SK-N-SH treated with all-trans-retinoic acid at 6 μM for 48 hours (cell line): ENCODE measurements around the gene IRF5.

Source experiments
- ATAC-seq: fragments of 200-7000 bp; cut with Tn5 transposase; 3 replicates; pipeline ENCODE4 v1.9.1; 2020; ENCODE audit warnings: mild to moderate bottlenecking, moderate library complexity
- ARNTL ChIP-seq: fragments of 450-650 bp; formaldehyde crosslinking; IDR thresholded peaks from 2 replicates; pipeline ENCODE4 v1.5.0; 2020; ENCODE audit warnings: low read depth, mild to moderate bottlenecking, moderate library complexity, borderline replicate concordance
- CSDC2 ChIP-seq: fragments of 250-450 bp; sonication (Bioruptor Pico); IDR thresholded peaks from 2 replicates; pipeline ENCODE4 v1.5.0; 2020; ENCODE audit warnings: mild to moderate bottlenecking, moderate library complexity
- GLIS3 ChIP-seq: fragments of 250-450 bp; sonication (Bioruptor Pico); IDR thresholded peaks from 2 replicates; pipeline ENCODE4 v1.5.0; 2020; ENCODE audit warnings: mild to moderate bottlenecking, moderate library complexity
- ISL1 ChIP-seq: fragments of 250-450 bp; sonication (Bioruptor Pico); IDR thresholded peaks from 2 replicates; pipeline ENCODE4 v2.1.2; 2022; ENCODE audit warnings: mild to moderate bottlenecking, moderate library complexity
- OSR1 ChIP-seq: fragments of 250-450 bp; sonication (Bioruptor Pico); IDR thresholded peaks from 2 replicates; pipeline ENCODE4 v1.8.0; 2022; ENCODE audit warnings: moderate library complexity, mild to moderate bottlenecking, inconsistent platforms
- PPARA ChIP-seq: fragments of 250-450 bp; sonication (Bioruptor Pico); IDR thresholded peaks from 2 replicates; pipeline ENCODE4 v1.5.0; 2020; ENCODE audit warnings: mild to moderate bottlenecking, borderline replicate concordance
- SNAI2 ChIP-seq: fragments of 250-450 bp; sonication (Bioruptor Pico); IDR thresholded peaks from 2 replicates; pipeline ENCODE4 v1.5.0; 2020; ENCODE audit warnings: mild to moderate bottlenecking, moderate library complexity
- TOX ChIP-seq: fragments of 250-450 bp; sonication (Bioruptor Pico); IDR thresholded peaks from 2 replicates; pipeline ENCODE4 v1.8.0; 2021; ENCODE audit warnings: mild to moderate bottlenecking, moderate library complexity, borderline replicate concordance
- ZC3H10 ChIP-seq: fragments of 250-450 bp; sonication (Bioruptor Pico); IDR thresholded peaks from 2 replicates; pipeline ENCODE4 v1.5.1; 2021; ENCODE audit warnings: mild to moderate bottlenecking, moderate library complexity
- ZFP30 ChIP-seq: fragments of 450-650 bp; formaldehyde crosslinking; IDR thresholded peaks from 2 replicates; pipeline ENCODE4 v1.5.0; 2022; ENCODE audit warnings: mild to moderate bottlenecking, moderate library complexity
- ZNF565 ChIP-seq: fragments of 450-650 bp; formaldehyde crosslinking; conservative IDR thresholded peaks from 2 replicates; pipeline ENCODE4 v1.5.0; 2020; ENCODE audit warnings: low read depth, mild to moderate bottlenecking, moderate library complexity
- ZNF8 ChIP-seq: fragments of 450-650 bp; formaldehyde crosslinking; IDR thresholded peaks from 2 replicates; pipeline ENCODE4 v1.5.0; 2020; ENCODE audit warnings: mild to moderate bottlenecking, moderate library complexity
- TF ChIP-seq, protein P1 (sequence below): fragments of 250-450 bp; sonication (Bioruptor Pico); IDR thresholded peaks from 2 replicates; pipeline ENCODE4 v1.5.1; 2020; ENCODE audit warnings: low read depth, mild to moderate bottlenecking, moderate library complexity
- TF ChIP-seq, protein P2 (sequence below): fragments of 250-450 bp; sonication (Bioruptor Pico); IDR thresholded peaks from 2 replicates; pipeline ENCODE4 v1.8.0; 2021; ENCODE audit warnings: low read depth, mild to moderate bottlenecking, moderate library complexity, borderline replicate concordance
- TF ChIP-seq, protein P3 (sequence below): fragments of 250-450 bp; sonication (Bioruptor Pico); IDR thresholded peaks from 2 replicates; pipeline ENCODE4 v1.5.1; 2021; ENCODE audit warnings: mild to moderate bottlenecking, moderate library complexity
- TF ChIP-seq, protein P4 (sequence below): fragments of 250-450 bp; sonication (Bioruptor Pico); IDR thresholded peaks from 2 replicates; pipeline ENCODE4 v1.8.0; 2020; ENCODE audit warnings: mild to moderate bottlenecking, moderate library complexity, borderline replicate concordance

Gene IRF5

DNA sequence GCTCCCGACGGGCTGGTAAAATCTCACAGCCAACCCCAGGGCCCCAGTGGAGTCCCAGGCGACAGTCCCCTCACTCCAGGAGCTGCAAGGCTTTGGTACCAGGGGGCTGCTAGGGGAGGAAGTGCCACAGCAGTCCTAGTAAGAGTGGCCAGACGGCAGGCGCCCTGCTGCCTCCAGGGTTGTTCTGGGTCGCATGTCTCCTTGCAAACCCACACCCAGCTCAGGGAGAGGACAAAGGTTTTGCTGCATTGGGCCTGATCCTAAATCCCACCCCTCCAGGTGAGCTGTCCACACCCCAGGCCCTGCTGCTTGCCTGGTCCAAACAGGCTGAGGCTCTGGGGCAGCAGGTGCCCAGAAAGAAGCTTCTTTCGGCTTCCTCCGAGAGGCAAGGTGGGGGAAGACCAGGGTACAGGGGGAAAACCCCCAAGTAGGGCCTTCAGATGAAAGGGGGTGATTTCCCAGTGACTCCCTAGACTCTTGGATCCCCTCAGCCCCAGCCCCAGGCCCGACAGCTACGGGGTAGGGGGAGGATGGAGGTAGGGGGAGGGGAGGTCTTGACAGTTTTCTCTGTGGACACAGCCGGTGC, 23.1 kb upstream of the IRF5 start (continued):
- TF ChIP-seq, protein P1, sequence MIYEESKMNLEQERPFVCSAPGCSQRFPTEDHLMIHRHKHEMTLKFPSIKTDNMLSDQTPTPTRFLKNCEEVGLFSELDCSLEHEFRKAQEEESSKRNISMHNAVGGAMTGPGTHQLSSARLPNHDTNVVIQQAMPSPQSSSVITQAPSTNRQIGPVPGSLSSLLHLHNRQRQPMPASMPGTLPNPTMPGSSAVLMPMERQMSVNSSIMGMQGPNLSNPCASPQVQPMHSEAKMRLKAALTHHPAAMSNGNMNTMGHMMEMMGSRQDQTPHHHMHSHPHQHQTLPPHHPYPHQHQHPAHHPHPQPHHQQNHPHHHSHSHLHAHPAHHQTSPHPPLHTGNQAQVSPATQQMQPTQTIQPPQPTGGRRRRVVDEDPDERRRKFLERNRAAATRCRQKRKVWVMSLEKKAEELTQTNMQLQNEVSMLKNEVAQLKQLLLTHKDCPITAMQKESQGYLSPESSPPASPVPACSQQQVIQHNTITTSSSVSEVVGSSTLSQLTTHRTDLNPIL (CRISPR knock-in tag) = no peak
- TF ChIP-seq, all 23 proteins: peak for 0

DNA sequence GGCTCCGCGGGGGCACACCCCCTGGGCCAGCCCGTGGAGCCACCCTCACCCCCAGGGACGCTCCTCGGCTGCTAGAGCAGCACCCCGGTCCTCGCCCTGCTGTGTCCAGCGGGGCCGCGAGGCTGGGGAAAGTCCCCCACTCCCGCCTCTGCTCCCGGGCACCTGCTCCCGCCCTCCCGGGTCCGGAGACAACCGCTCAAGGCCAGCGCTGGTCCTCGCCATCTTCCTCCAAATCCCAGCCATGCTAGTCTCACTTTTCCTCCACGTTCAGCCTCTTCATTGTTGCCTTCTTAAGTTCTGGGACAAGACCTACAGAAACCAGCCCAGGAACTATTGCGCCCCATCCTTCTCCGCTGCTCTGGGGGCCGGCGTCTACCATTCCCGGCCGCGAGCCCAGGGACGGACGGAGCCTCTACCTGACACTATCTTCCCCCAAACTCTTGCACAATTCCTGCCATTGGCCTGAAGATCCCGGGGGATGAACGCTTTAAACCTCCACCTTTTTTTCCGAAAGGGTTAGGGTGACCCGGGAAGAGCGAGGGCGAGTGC, 22.4 kb upstream of the IRF5 start:
- TF ChIP-seq GLIS3 (CRISPR knock-in tag) (no peak), ZC3H10 (CRISPR knock-in tag) (no peak)
- no peak for ATAC-seq

DNA sequence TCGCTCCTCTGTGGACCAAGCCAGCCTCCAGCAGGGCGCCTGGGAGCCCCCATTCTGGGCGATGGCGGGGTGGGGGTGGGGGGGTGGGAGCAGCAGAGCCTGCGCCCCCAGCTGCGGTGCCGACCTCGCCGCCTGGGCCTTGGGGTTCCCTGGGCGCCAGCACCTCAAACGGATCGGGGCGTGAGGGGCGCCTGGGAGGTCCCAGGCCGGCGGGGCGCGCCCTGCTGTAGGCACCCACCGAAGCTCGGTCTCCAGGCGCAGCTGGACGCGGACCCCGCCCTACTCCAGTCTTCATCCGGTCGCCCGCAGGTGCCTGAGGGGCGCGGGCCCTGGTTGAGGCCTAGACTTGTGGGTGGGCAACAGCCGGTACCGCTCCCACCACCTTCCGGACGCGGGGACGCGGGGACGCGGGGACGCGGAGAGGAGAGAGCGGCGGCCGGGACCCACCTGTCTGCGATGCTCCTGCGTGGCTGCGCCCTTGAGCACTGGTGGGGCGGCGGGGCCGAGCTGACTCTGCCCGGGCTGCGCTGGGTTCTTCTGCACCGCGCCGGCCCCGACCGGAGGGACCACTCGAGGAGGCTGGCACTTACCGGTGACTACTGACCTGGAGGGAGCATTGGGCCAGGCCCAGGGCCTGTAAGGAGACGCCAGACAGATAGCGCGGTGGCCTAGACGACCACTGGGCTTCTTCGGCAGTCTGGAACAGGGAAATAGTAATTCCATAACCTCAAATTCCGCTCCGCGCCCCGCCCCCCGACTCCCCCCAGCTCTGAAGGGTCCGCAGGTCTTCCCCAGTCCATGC, 21.7 kb upstream of the IRF5 start:
- TF ChIP-seq OSR1 (CRISPR knock-in tag) = no peak
- no peak for TF ChIP-seq CSDC2 (CRISPR knock-in tag)
- TF ChIP-seq TOX = no peak
- TF ChIP-seq, protein P2, sequence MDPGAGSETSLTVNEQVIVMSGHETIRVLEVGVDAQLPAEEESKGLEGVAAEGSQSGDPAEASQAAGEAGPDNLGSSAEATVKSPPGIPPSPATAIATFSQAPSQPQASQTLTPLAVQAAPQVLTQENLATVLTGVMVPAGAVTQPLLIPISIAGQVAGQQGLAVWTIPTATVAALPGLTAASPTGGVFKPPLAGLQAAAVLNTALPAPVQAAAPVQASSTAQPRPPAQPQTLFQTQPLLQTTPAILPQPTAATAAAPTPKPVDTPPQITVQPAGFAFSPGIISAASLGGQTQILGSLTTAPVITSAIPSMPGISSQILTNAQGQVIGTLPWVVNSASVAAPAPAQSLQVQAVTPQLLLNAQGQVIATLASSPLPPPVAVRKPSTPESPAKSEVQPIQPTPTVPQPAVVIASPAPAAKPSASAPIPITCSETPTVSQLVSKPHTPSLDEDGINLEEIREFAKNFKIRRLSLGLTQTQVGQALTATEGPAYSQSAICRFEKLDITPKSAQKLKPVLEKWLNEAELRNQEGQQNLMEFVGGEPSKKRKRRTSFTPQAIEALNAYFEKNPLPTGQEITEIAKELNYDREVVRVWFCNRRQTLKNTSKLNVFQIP (CRISPR knock-in tag) = no peak
- ATAC-seq = no peak

DNA sequence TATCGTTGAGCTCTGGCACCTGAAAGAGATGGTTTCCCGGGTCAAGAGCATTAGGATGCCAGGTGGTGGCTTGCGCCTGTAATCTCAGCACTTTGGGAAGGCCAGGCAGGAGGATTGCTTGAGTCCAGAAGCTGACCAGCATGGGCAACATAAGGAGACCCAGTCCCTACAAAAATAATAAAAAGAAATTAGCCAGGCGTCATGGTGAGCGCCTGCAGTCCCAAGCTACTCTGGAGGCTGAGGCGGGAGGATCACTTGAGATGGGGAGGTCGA, 21.1 kb upstream of the IRF5 start:
- no peak for ATAC-seq
- TF ChIP-seq ARNTL (CRISPR knock-in tag) = no peak
- TF ChIP-seq, protein P1 (CRISPR knock-in tag) = no peak
- TF ChIP-seq, protein P3, sequence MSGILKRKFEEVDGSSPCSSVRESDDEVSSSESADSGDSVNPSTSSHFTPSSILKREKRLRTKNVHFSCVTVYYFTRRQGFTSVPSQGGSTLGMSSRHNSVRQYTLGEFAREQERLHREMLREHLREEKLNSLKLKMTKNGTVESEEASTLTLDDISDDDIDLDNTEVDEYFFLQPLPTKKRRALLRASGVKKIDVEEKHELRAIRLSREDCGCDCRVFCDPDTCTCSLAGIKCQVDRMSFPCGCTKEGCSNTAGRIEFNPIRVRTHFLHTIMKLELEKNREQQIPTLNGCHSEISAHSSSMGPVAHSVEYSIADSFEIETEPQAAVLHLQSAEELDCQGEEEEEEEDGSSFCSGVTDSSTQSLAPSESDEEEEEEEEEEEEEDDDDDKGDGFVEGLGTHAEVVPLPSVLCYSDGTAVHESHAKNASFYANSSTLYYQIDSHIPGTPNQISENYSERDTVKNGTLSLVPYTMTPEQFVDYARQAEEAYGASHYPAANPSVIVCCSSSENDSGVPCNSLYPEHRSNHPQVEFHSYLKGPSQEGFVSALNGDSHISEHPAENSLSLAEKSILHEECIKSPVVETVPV = no peak
- TF ChIP-seq ISL1 (CRISPR knock-in tag) = no peak
- TF ChIP-seq PPARA = no peak
- no peak for TF ChIP-seq SNAI2 (CRISPR knock-in tag)
- TF ChIP-seq CSDC2 (CRISPR knock-in tag) = no peak
- TF ChIP-seq ZNF8 (CRISPR knock-in tag) = no peak
- no peak for TF ChIP-seq ZFP30 (CRISPR knock-in tag)
- TF ChIP-seq, protein P2 (CRISPR knock-in tag) = no peak
- TF ChIP-seq ZNF565 (CRISPR knock-in tag) = no peak
- TF ChIP-seq GLIS3 (CRISPR knock-in tag) = no peak

DNA sequence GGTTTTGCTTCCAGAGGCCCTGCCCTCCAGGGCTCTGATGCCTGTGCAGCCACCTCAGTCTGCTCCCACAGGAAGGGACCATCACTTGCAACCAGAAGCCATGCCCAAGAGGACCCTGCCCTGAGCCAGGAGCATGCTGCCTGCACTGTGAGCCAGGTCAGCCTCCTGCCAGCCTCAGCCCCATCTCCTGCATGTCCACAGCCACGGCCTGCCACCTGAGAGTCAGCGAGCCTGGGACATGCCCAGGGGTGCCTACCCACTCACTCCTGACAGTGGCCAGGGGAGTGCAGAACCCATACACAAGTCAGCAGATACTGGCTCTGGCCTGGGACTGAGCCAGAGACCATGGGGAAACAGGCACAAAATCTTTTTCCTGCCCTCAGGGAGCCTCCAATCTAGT, 20.6 kb upstream of the IRF5 start:
- no peak for ATAC-seq
- TF ChIP-seq ARNTL (CRISPR knock-in tag) (no peak), PPARA (no peak), SNAI2 (CRISPR knock-in tag) (no peak), ZNF8 (CRISPR knock-in tag) (no peak), ISL1 (CRISPR knock-in tag) (no peak), GLIS3 (CRISPR knock-in tag) (no peak)
- TF ChIP-seq, protein P4, sequence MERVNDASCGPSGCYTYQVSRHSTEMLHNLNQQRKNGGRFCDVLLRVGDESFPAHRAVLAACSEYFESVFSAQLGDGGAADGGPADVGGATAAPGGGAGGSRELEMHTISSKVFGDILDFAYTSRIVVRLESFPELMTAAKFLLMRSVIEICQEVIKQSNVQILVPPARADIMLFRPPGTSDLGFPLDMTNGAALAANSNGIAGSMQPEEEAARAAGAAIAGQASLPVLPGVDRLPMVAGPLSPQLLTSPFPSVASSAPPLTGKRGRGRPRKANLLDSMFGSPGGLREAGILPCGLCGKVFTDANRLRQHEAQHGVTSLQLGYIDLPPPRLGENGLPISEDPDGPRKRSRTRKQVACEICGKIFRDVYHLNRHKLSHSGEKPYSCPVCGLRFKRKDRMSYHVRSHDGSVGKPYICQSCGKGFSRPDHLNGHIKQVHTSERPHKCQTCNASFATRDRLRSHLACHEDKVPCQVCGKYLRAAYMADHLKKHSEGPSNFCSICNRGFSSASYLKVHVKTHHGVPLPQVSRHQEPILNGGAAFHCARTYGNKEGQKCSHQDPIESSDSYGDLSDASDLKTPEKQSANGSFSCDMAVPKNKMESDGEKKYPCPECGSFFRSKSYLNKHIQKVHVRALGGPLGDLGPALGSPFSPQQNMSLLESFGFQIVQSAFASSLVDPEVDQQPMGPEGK = no peak
